H1 (cell line): Measurements from ENCODE around the gene SPDEF. TPM values are rescaled to one million over a fixed set of nuclear protein-coding genes. Genes with fewer than 3 reads are reported as not detected.

Experiments used
- CTCF ChIA-PET: fragments of 300-600 bp; sonication (Branson Sonifier 250); formaldehyde crosslinking; loops from one replicate; lab custom pipeline; 2021; ENCODE audit not compliant: partially characterized antibody; lab: Charles Lee
- POLR2A ChIA-PET: fragments of 300-600 bp; sonication (Branson Sonifier 250); formaldehyde crosslinking; loops from one replicate; lab custom pipeline; 2021; ENCODE audit warnings: inconsistent platforms; ENCODE audit not compliant: partially characterized antibody; lab: Charles Lee
- DNase-seq, 2 experiments: peaks; one replicate each; pipeline versions ENCODE4 v3.0.0 to v3.0.0-alpha.2; 2010 to 2022; ENCODE audit warnings: low spot score in 2 of 2, low read depth in 1 of 2, mixed read lengths in 1 of 2
- FAIRE-seq: peaks from 2 replicates; lab custom pipeline; 2011; peaks lifted over from hg19 to GRCh38; lab: Jason Lieb, UNC
- H2AFZ ChIP-seq: 2 replicates; pipeline ENCODE4 v1.8.1; 2012; ENCODE audit warnings: low read length, inconsistent platforms
- H2AK5ac ChIP-seq: 2 replicates; pipeline ENCODE4 v1.6.1; 2013; ENCODE audit warnings: low read depth, low read length
- H2BK120ac ChIP-seq: replicated peaks from 2 replicates; pipeline ENCODE3; 2013; ENCODE audit warnings: low read depth, low read length, inconsistent platforms
- H2BK12ac ChIP-seq: 2 replicates; pipeline ENCODE4 v1.6.1; 2013; ENCODE audit warnings: low read depth, low read length
- H2BK15ac ChIP-seq: 2 replicates; pipeline ENCODE4 v1.6.1; 2013; ENCODE audit warnings: low read length
- H2BK20ac ChIP-seq: 2 replicates; pipeline ENCODE4 v1.6.1; 2013; ENCODE audit warnings: low read length
- H2BK5ac ChIP-seq: 2 replicates; pipeline ENCODE4 v1.6.1; 2013; ENCODE audit warnings: low read depth, low read length
- H3K14ac ChIP-seq: 2 replicates; pipeline ENCODE4 v1.6.1; 2013; ENCODE audit warnings: inconsistent platforms; ENCODE audit not compliant: insufficient read length
- H3K18ac ChIP-seq: 2 replicates; pipeline ENCODE4 v1.6.1; 2013; ENCODE audit warnings: low read length; ENCODE audit errors: extremely low read depth
- H3K23ac ChIP-seq: 2 replicates; pipeline ENCODE4 v1.6.1; 2013; ENCODE audit warnings: inconsistent platforms; ENCODE audit not compliant: insufficient read length
- H3K23me2 ChIP-seq: 2 replicates; pipeline ENCODE4 v1.6.1; 2013; ENCODE audit warnings: low read depth, low read length
- H3K27ac ChIP-seq: 2 replicates; pipeline ENCODE4 v1.6.1; 2011; ENCODE audit warnings: low read depth, low read length, inconsistent platforms
- H3K27me3 ChIP-seq, 4 experiments: replicated peaks in 1 of 4; 1 replicate in 1 of 4; 2 replicates in 3 of 4; pipeline versions ENCODE4 v1.6.1 to v1.8.1; 2011 to 2013; ENCODE audit warnings: low read length in 3 of 4, mild to moderate bottlenecking in 3 of 4, inconsistent platforms in 2 of 4, mixed read lengths in 2 of 4, moderate library complexity in 1 of 4; ENCODE audit not compliant: control insufficient read depth in 3 of 4, insufficient read depth in 3 of 4; ENCODE audit errors: extremely low read depth in 1 of 4
- H3K36me3 ChIP-seq, 4 experiments: 2 replicates each; pipeline versions ENCODE4 v1.6.1 to v1.8.1; 2011 to 2013; ENCODE audit warnings: mild to moderate bottlenecking in 4 of 4, low read length in 3 of 4, moderate library complexity in 2 of 4, control low read depth in 1 of 4, inconsistent platforms in 1 of 4; ENCODE audit not compliant: insufficient read depth in 4 of 4, control insufficient read depth in 2 of 4
- H3K4ac ChIP-seq: replicated peaks from 2 replicates; pipeline ENCODE3; 2013; ENCODE audit warnings: low read length, low read depth, mixed read lengths, inconsistent platforms; ENCODE audit not compliant: insufficient read length
- H3K4me1 ChIP-seq, 4 experiments: replicated peaks in 1 of 4; 1 replicate in 1 of 4; 2 replicates in 3 of 4; pipeline versions ENCODE4 v1.6.1 to v1.8.1; 2011 to 2013; ENCODE audit warnings: low read length in 3 of 4, inconsistent platforms in 2 of 4, mixed read lengths in 1 of 4; ENCODE audit not compliant: insufficient read depth in 4 of 4, control insufficient read depth in 3 of 4
- H3K4me2 ChIP-seq, 2 experiments: 2 replicates each; pipeline versions ENCODE4 v1.6.1 to v1.8.1; 2011 to 2013; ENCODE audit warnings: low read depth in 2 of 2, low read length in 2 of 2, control low read depth in 1 of 2, inconsistent platforms in 1 of 2, mild to moderate bottlenecking in 1 of 2; ENCODE audit not compliant: insufficient read depth in 1 of 2
- H3K4me3 ChIP-seq, 4 experiments: fragments of 200-600, 300-600 bp in 1 of 4; sonication (generic), shearing (Covaris generic), sonication (Bioruptor Twin) in 1 of 4; 2 replicates each; pipeline versions ENCODE4 v1.5.1 to v1.8.1; 2011 to 2016; ENCODE audit warnings: low read length in 4 of 4, low read depth in 3 of 4, control low read depth in 2 of 4, inconsistent platforms in 2 of 4, mild to moderate bottlenecking in 2 of 4, mixed read lengths in 1 of 4, moderate library complexity in 1 of 4; ENCODE audit not compliant: insufficient read depth in 2 of 4; ENCODE audit errors: extremely low read depth in 1 of 4
- H3K56ac ChIP-seq: replicated peaks from 2 replicates; pipeline ENCODE3; 2013; ENCODE audit warnings: low read depth, mild to moderate bottlenecking, mixed read lengths, low read length, inconsistent platforms; ENCODE audit not compliant: insufficient read length
- H3K79me1 ChIP-seq: 2 replicates; pipeline ENCODE4 v1.6.1; 2013; ENCODE audit warnings: low read depth, low read length, control low read depth
- H3K79me2 ChIP-seq, 2 experiments: 2 replicates each; pipeline versions ENCODE4 v1.6.1 to v1.8.1; 2012 to 2013; ENCODE audit warnings: low read length in 2 of 2, mild to moderate bottlenecking in 2 of 2, inconsistent platforms in 1 of 2; ENCODE audit not compliant: insufficient read depth in 2 of 2, control insufficient read depth in 1 of 2
- H3K9ac ChIP-seq, 4 experiments: replicated peaks in 1 of 4; 1 replicate in 1 of 4; 2 replicates in 3 of 4; pipeline versions ENCODE4 v1.6.1 to v1.8.1; 2011 to 2013; ENCODE audit warnings: low read depth in 3 of 4, low read length in 3 of 4, control low read depth in 2 of 4, mild to moderate bottlenecking in 2 of 4, moderate library complexity in 2 of 4, inconsistent platforms in 1 of 4; ENCODE audit errors: extremely low read depth in 1 of 4
- H3K9me3 ChIP-seq, 2 experiments: 2 replicates each; pipeline versions ENCODE4 v1.6.1 to v1.8.1; 2012 to 2013; ENCODE audit warnings: mild to moderate bottlenecking in 2 of 2, moderate library complexity in 2 of 2, control low read depth in 1 of 2, inconsistent platforms in 1 of 2, low read depth in 1 of 2, low read length in 1 of 2, mixed read lengths in 1 of 2; ENCODE audit not compliant: insufficient read depth in 2 of 2
- H4K20me1 ChIP-seq, 2 experiments: replicated peaks in 1 of 2; 2 replicates each; pipeline versions ENCODE3 to v1.8.1; 2011 to 2013; ENCODE audit warnings: inconsistent platforms in 2 of 2, low read length in 2 of 2, mild to moderate bottlenecking in 1 of 2; ENCODE audit not compliant: insufficient read depth in 2 of 2, control insufficient read depth in 1 of 2
- H4K5ac ChIP-seq: 2 replicates; pipeline ENCODE4 v1.6.1; 2013; ENCODE audit warnings: low read length, low read depth, mixed read lengths, inconsistent platforms; ENCODE audit not compliant: insufficient read length
- H4K8ac ChIP-seq: 2 replicates; pipeline ENCODE4 v1.8.0; 2013; ENCODE audit warnings: mild to moderate bottlenecking, moderate library complexity, low read length, inconsistent platforms; ENCODE audit not compliant: insufficient read depth; ENCODE audit errors: extremely low read depth
- H4K91ac ChIP-seq: replicated peaks from 2 replicates; pipeline ENCODE3; 2013; ENCODE audit warnings: low read length, mixed read lengths, inconsistent platforms; ENCODE audit not compliant: insufficient read length
- BCL11A ChIP-seq, 2 experiments: IDR thresholded peaks; one replicate each; pipeline ENCODE4 v1.6.1; 2011; ENCODE audit warnings: low read depth in 2 of 2, low read length in 2 of 2, mild to moderate bottlenecking in 2 of 2
- JUN ChIP-seq: IDR thresholded peaks from 2 replicates; pipeline ENCODE4 v1.6.1; 2011; ENCODE audit warnings: low read depth, mild to moderate bottlenecking, improper control_type of control experiment, low read length
- KDM4A ChIP-seq: IDR thresholded peaks from one replicate; pipeline ENCODE4 v1.7.1; 2012; ENCODE audit warnings: low read depth, mild to moderate bottlenecking, moderate library complexity, low read length, inconsistent platforms; ENCODE audit not compliant: severe bottlenecking
- SAP30 ChIP-seq: fragments of 300-600 bp; sonication (generic); IDR thresholded peaks from 2 replicates; pipeline ENCODE4 v1.7.1; 2012; ENCODE audit warnings: low read length, moderate library complexity, mild to moderate bottlenecking, inconsistent platforms; ENCODE audit not compliant: insufficient read depth, insufficient replicate concordance
- TCF12 ChIP-seq: IDR thresholded peaks from 2 replicates; pipeline ENCODE4 v1.6.1; 2011; ENCODE audit warnings: low read depth, mild to moderate bottlenecking, low read length
- WGBS, 2 experiments: shearing (Covaris generic) in 1 of 2; methylation state at CpG; one replicate each; pipeline versions ENCODE4 v1.1.6 to v1.1.7; 2013 to 2015; ENCODE audit warnings: low lambda C conversion rate in 2 of 2, mixed read lengths in 2 of 2, inconsistent platforms in 1 of 2, low coverage in 1 of 2, missing lambda C conversion rate in 1 of 2; ENCODE audit not compliant: insufficient replicate concordance in 2 of 2, insufficient coverage in 1 of 2, insufficient read length in 1 of 2; ENCODE audit errors: extremely low coverage in 1 of 2, missing lambda C conversion rate in 1 of 2; 5-methylcytosine and 5-hydroxymethylcytosine counted together
- polyA plus RNA-seq, 7 experiments: library from polyadenylated mRNA; depleted of rRNA in 3 of 7; stranded (reverse) in 5 of 7; unstranded in 2 of 7; fragments of >200 nt in 5 of 7; fragments of 200-250 nt in 2 of 7; gene quantifications; 1 replicate in 5 of 7; 2 replicates in 1 of 7; 4 replicates in 1 of 7; pipeline versions ENCODE4 v1.2.1 to v1.2.3, GENCODE V29; 2011 to 2013; ENCODE audit warnings: missing spikeins in 2 of 7, mixed read lengths in 2 of 7
- total RNA-seq: library from RNA; stranded (reverse); fragmentation: NEBNext Ultra II Directional; extraction: Animal tissue kit (Norgen Biotek cat#: 25700); gene quantifications from 2 replicates; pipeline ENCODE4 v1.2.1, GENCODE V29; 2021
- TF ChIP-seq, protein P1 (sequence below): IDR thresholded peaks from 2 replicates; pipeline ENCODE4 v1.6.1; 2011; ENCODE audit warnings: low read depth, mild to moderate bottlenecking, low read length; ENCODE audit not compliant: insufficient read depth
- TF ChIP-seq, protein P2 (sequence below): IDR thresholded peaks from 2 replicates; pipeline ENCODE4 v1.6.1; 2012; ENCODE audit warnings: inconsistent platforms

The SPDEF gene
- total and polyA plus RNA-seq, 2 of the 8 experiments (the other 6 are each of a cell fraction or from before 2014, with no cell fraction given): 0.15 to 0.30 TPM

- H3K14ac ChIP-seq: no peak overlapping the region
- H4K20me1 ChIP-seq: no peaks in the 10 kb centered on the region
- H3K79me2 ChIP-seq: no peaks in the 10 kb centered on the region
- no peak for FAIRE-seq
- no peak overlapping the region for H3K27ac ChIP-seq
- H2BK15ac ChIP-seq: no peak overlapping the region
- H2BK120ac ChIP-seq: no peak overlapping the region
- no peak overlapping the region for H4K91ac ChIP-seq
- no peak for DNase-seq
- H3K9me3 ChIP-seq: no peaks in the 10 kb centered on the region
- no peak overlapping the region for H4K5ac ChIP-seq
- H2BK5ac ChIP-seq: no peak overlapping the region; the same call in 1 of the 2 replicates
- peaks cover 0 to 12% (median 7%) of the 10 kb centered on the region in 4 experiments; a peak in 6 of 7 replicates for H3K4me1 ChIP-seq
- 84% methylated on average over 10 of the region's 10 CpGs; no CpG with 5 or more reads in 1 of the 2 experiments for WGBS, 2 experiments
- H2AFZ ChIP-seq: no peak overlapping the region
- H2BK20ac ChIP-seq: no peak overlapping the region
- no peak overlapping the region for H3K9ac ChIP-seq
- ChIA-PET CTCF (interaction anchor here (0.9 to 3.8 kb wide), 5 partner anchors 9 to 103 kb away, joined by 4 to 20 read pairs (median 6); no protein-coding TSS in a partner anchor), POLR2A (interaction anchor here (1.2 kb wide), 1 partner anchor 8 kb away, joined by 3 read pairs; no protein-coding TSS in a partner anchor)
- H3K23ac ChIP-seq: no peak overlapping the region
- TF ChIP-seq TCF12 (no peak), BCL11A (IDR thresholded peaks at IDR 0.05; ENCODE audit: low read depth in 2 of 2, low read length in 2 of 2) (no peak), KDM4A (no peak), JUN (no peak), SAP30 (no peak)
- TF ChIP-seq, protein P1, sequence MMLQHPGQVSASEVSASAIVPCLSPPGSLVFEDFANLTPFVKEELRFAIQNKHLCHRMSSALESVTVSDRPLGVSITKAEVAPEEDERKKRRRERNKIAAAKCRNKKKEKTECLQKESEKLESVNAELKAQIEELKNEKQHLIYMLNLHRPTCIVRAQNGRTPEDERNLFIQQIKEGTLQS: no peak
- TF ChIP-seq, protein P2, sequence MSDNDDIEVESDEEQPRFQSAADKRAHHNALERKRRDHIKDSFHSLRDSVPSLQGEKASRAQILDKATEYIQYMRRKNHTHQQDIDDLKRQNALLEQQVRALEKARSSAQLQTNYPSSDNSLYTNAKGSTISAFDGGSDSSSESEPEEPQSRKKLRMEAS: no peak
- H3K4me2 ChIP-seq: no peak overlapping the region
- no peak overlapping the region for H3K18ac ChIP-seq
- no peaks in the 10 kb centered on the region for H3K27me3 ChIP-seq
- no peak overlapping the region for H2BK12ac ChIP-seq
- H3K56ac ChIP-seq: no peak overlapping the region
- no peak overlapping the region for H3K4ac ChIP-seq
- no peaks in the 10 kb centered on the region for H3K36me3 ChIP-seq
- H3K23me2 ChIP-seq: no peaks in the 10 kb centered on the region
- no peak overlapping the region for H4K8ac ChIP-seq
- H3K4me3 ChIP-seq: no peak overlapping the region
- H2AK5ac ChIP-seq: no peak overlapping the region
- H3K79me1 ChIP-seq: no peaks in the 10 kb centered on the region
Observed at GRCh38 chr6:34562350-34562749, 6.2 kb upstream of the SPDEF start.
